B cell (primary cell): ENCODE results near the gene AP2M1. TPM values are rescaled to one million over a fixed set of nuclear protein-coding genes. Genes with fewer than 3 reads are reported as not detected.
A peak's percentile ranks its signal among the peaks of the same experiment; 100 is the strongest.

Experiments
- ATAC-seq: fragments of 200-7000 bp; cut with Tn5 transposase; one replicate; pipeline ENCODE4 v1.10.0; 2021; ENCODE audit warnings: low read depth, mild to moderate bottlenecking, moderate number of reproducible peaks, moderate library complexity
- CTCF ChIA-PET: fragments of 350-600 bp; sonication (Branson Sonifier 250); formaldehyde crosslinking; loops from one replicate; lab custom pipeline; 2021; ENCODE audit warnings: antibody characterized with exemption, inconsistent platforms; lab: Charles Lee
- POLR2A ChIA-PET: fragments of 350-600 bp; sonication (Branson Sonifier 250); formaldehyde crosslinking; loops from one replicate; lab custom pipeline; 2021; ENCODE audit warnings: antibody characterized with exemption; lab: Charles Lee
- DNase-seq: peaks from one replicate; pipeline ENCODE4 v3.0.0; 2013
- H2AFZ ChIP-seq: 2 replicates; pipeline ENCODE4 v1.6.1; 2012; ENCODE audit warnings: mild to moderate bottlenecking, low read depth, low read length; ENCODE audit not compliant: insufficient read depth, poor library complexity, severe bottlenecking
- H3K27ac ChIP-seq, 2 donors: 1 replicate in 1 of 2; 2 replicates in 1 of 2; pipeline ENCODE4 v1.5.1; 2012 to 2013; ENCODE audit warnings: low read length in 2 of 2, mild to moderate bottlenecking in 2 of 2, moderate library complexity in 1 of 2
- H3K27me3 ChIP-seq, 4 experiments: fragments of 200-600 bp in 1 of 4; sonication (generic) in 1 of 4; replicated peaks in 1 of 4; 1 replicate in 2 of 4; 2 replicates in 2 of 4; pipeline versions ENCODE4 v1.6.1 to v1.7.0; 2013 to 2016; ENCODE audit warnings: low read length in 3 of 4, mild to moderate bottlenecking in 2 of 4, mixed read lengths in 1 of 4, moderate library complexity in 1 of 4; ENCODE audit not compliant: insufficient read depth in 4 of 4, control insufficient read depth in 3 of 4; ENCODE audit errors: control extremely low read depth in 1 of 4
- H3K36me3 ChIP-seq, 2 experiments: replicated peaks in 1 of 2; 1 replicate in 1 of 2; 2 replicates in 1 of 2; pipeline versions ENCODE4 v1.6.1 to v1.7.1; 2013; ENCODE audit warnings: low read length in 1 of 2; ENCODE audit not compliant: insufficient read depth in 2 of 2, control insufficient read depth in 1 of 2; ENCODE audit errors: control extremely low read depth in 1 of 2, extremely low read depth in 1 of 2
- H3K4me1 ChIP-seq, 2 donors: fragments of 200-600 bp in 1 of 2; sonication (generic) in 1 of 2; 1 replicate in 1 of 2; 2 replicates in 1 of 2; pipeline versions ENCODE4 v1.5.1 to v1.6.1; 2013 to 2017; ENCODE audit warnings: low read length in 2 of 2; ENCODE audit not compliant: control insufficient read depth in 2 of 2, insufficient read depth in 2 of 2
- H3K4me2 ChIP-seq: replicated peaks from 2 replicates; pipeline ENCODE3; 2012; ENCODE audit warnings: mild to moderate bottlenecking, low read depth, low read length; ENCODE audit not compliant: poor library complexity, severe bottlenecking
- H3K4me3 ChIP-seq, 5 experiments: fragments of 200-600 bp in 1 of 5; sonication (generic) in 1 of 5; 1 replicate in 3 of 5; 2 replicates in 2 of 5; pipeline versions ENCODE4 v1.5.1 to v1.7.0; 2011 to 2016; ENCODE audit warnings: low read length in 4 of 5, mild to moderate bottlenecking in 4 of 5, low read depth in 2 of 5, control low read depth in 1 of 5, moderate library complexity in 1 of 5; ENCODE audit not compliant: insufficient read depth in 1 of 5; ENCODE audit errors: control extremely low read depth in 1 of 5, extremely low read depth in 1 of 5
- H3K79me2 ChIP-seq: fragments of 200-600 bp; sonication (generic); one replicate; pipeline ENCODE4 v1.6.0; 2016; ENCODE audit warnings: low read length; ENCODE audit not compliant: control insufficient read depth, insufficient read depth
- H3K9ac ChIP-seq: fragments of 200-600 bp; sonication (generic); 2 replicates; pipeline ENCODE4 v1.6.1; 2017; ENCODE audit warnings: mild to moderate bottlenecking, low read length, moderate library complexity
- H3K9me3 ChIP-seq, 3 donors: one replicate each; pipeline versions ENCODE4 v1.6.1 to v1.7.1; 2013; ENCODE audit warnings: low read length in 2 of 3; ENCODE audit not compliant: control insufficient read depth in 2 of 3, insufficient read depth in 1 of 3; ENCODE audit errors: control extremely low read depth in 1 of 3
- H4K20me1 ChIP-seq: 2 replicates; pipeline ENCODE4 v1.6.0; 2012; ENCODE audit warnings: mild to moderate bottlenecking, low read length; ENCODE audit not compliant: insufficient read depth, control insufficient read depth, poor library complexity, severe bottlenecking
- H3K27ac Mint-ChIP-seq: one replicate; pipeline ENCODE4 v1.8.0; 2021; ENCODE audit warnings: mixed read lengths
- H3K27me3 Mint-ChIP-seq: one replicate; pipeline ENCODE4 v1.8.0; 2021; ENCODE audit warnings: mixed read lengths
- H3K4me1 Mint-ChIP-seq: one replicate; pipeline ENCODE4 v1.8.0; 2021; ENCODE audit warnings: mixed read lengths
- H3K4me3 Mint-ChIP-seq: one replicate; pipeline ENCODE4 v1.8.0; 2021; ENCODE audit warnings: mixed read lengths
- H3K9me3 Mint-ChIP-seq: one replicate; pipeline ENCODE4 v1.8.0; 2022; ENCODE audit warnings: mixed read lengths; ENCODE audit not compliant: insufficient read depth
- EZH2 ChIP-seq: IDR thresholded peaks from 2 replicates; pipeline ENCODE4 v1.6.1; 2012; ENCODE audit warnings: borderline replicate concordance, low read depth, mild to moderate bottlenecking, moderate library complexity, low read length; ENCODE audit not compliant: insufficient read depth, poor library complexity, severe bottlenecking
- WGBS: methylation state at CpG from one replicate; pipeline ENCODE4 v1.1.5; 2013; ENCODE audit warnings: missing lambda C conversion rate; ENCODE audit not compliant: insufficient coverage; 5-methylcytosine and 5-hydroxymethylcytosine counted together
- intact Hi-C: fragments of 100-400 bp; cut with micrococcal nuclease; formaldehyde crosslinking; loops from one replicate; pipeline ENCODE4 v1.10.0; 2022
- polyA plus RNA-seq: library from polyadenylated mRNA; depleted of rRNA; stranded (reverse); fragments of >200 nt; gene quantifications from 2 replicates; pipeline ENCODE4 v1.2.3, GENCODE V29; 2012
- total RNA-seq, 2 donors: library from RNA; stranded (reverse); fragments of 120-200 nt in 1 of 2; gene quantifications; 1 replicate in 1 of 2; 2 replicates in 1 of 2; pipeline versions ENCODE4 v1.2.3 to v1.2.4, GENCODE V29; 2013 to 2022
- TF ChIP-seq, protein P1 (sequence below): fragments of 200-600 bp; IDR thresholded peaks from one replicate; pipeline ENCODE4 v1.8.0; 2022; ENCODE audit warnings: antibody characterized with exemption, mild to moderate bottlenecking

Gene AP2M1
- total and polyA plus RNA-seq, 2 donors (not counting 1 experiment from before 2014, with no cell fraction given) = 171 to 207 TPM

DNA sequence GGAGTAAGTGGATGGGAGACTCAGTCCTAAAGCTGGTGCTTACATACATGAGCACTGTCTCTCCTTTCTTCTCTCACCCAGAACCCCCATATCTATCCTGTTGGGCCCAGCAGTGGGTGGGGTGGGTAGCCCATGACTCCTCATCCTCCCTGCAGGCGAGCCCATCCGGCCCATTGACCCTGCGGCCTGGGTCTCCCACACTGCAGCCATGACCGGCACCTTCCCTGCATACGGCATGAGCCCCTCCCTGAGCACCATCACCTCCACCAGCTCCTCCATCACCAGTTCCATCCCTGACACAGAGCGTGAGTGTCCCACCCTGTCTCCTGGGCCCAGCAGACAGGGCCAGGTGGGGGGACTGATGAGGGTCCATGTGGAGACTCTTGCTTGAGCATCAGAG, 8.0 kb upstream of the AP2M1 start:
- H3K36me3 ChIP-seq = peaks cover 0 to 57% of the 10 kb centered on the region in 2 experiments

DNA sequence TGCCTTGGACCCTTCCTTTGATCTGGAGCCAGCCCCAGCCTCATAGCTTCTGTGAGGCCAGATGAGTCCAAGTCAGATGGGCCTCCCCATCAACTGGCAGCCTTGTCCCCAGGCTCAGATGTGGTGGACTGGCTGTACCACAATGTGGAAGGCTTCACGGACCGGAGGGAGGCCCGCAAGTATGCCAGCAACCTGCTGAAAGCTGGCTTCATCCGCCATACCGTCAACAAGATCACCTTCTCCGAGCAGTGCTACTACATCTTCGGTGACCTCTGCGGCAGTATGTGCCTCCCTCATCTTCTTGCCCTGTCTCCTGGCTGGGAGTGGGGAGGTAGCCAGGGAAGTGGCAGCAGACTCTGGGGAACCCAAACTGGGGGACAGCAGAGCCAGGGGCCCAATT, 6.9 kb upstream of the AP2M1 start:
- no peaks in the 10 kb centered on the region for H3K4me1 Mint-ChIP-seq
- intact Hi-C loops = no loop called here
- WGBS = 97% methylated on average over 8 of the region's 8 CpGs

More for the DNA sequence above, 8.0 kb upstream of the AP2M1 start:
- Mint-ChIP-seq H3K9me3 (no peaks in the 10 kb centered on the region), H3K27ac (peak overlapping the region; percentile 32), H3K4me3 (no peak overlapping the region), H3K27me3 (no peaks in the 10 kb centered on the region), H3K4me1 (no peaks in the 10 kb centered on the region)
- Histone ChIP-seq H3K4me3 (no peak overlapping the region), H3K9ac (no peak overlapping the region), H2AFZ (no peak overlapping the region), H3K79me2 (peaks cover 39% of the 10 kb centered on the region), H3K27me3 (no peaks in the 10 kb centered on the region), H4K20me1 (peaks cover 27% of the 10 kb centered on the region), H3K9me3 (no peaks in the 10 kb centered on the region), H3K4me2 (no peak overlapping the region), H3K4me1 (no peaks in the 10 kb centered on the region), H3K27ac (no peak overlapping the region)
- TF ChIP-seq, protein P1, sequence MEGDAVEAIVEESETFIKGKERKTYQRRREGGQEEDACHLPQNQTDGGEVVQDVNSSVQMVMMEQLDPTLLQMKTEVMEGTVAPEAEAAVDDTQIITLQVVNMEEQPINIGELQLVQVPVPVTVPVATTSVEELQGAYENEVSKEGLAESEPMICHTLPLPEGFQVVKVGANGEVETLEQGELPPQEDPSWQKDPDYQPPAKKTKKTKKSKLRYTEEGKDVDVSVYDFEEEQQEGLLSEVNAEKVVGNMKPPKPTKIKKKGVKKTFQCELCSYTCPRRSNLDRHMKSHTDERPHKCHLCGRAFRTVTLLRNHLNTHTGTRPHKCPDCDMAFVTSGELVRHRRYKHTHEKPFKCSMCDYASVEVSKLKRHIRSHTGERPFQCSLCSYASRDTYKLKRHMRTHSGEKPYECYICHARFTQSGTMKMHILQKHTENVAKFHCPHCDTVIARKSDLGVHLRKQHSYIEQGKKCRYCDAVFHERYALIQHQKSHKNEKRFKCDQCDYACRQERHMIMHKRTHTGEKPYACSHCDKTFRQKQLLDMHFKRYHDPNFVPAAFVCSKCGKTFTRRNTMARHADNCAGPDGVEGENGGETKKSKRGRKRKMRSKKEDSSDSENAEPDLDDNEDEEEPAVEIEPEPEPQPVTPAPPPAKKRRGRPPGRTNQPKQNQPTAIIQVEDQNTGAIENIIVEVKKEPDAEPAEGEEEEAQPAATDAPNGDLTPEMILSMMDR = no peak
- TF ChIP-seq EZH2 = no peak
- CTCF ChIA-PET = no interaction called here
- DNase-seq = no peak
- ATAC-seq = no peak
- 94% methylated on average over 5 of the region's 6 CpGs for WGBS
- POLR2A ChIA-PET = no interaction called here
- intact Hi-C loops = no loop called here

More for the DNA sequence above, 6.9 kb upstream of the AP2M1 start:
- H3K4me1 ChIP-seq = no peaks in the 10 kb centered on the region
- H3K9me3 ChIP-seq = no peaks in the 10 kb centered on the region
- no peak overlapping the region for H3K4me2 ChIP-seq
- H3K27ac Mint-ChIP-seq = no peak overlapping the region
- H3K27me3 ChIP-seq = no peaks in the 10 kb centered on the region
- no peaks in the 10 kb centered on the region for H3K27me3 Mint-ChIP-seq
- no peak overlapping the region for H3K9ac ChIP-seq
- TF ChIP-seq, protein P1 = no peak
- no peak for TF ChIP-seq EZH2
- peaks cover 28% of the 10 kb centered on the region for H3K79me2 ChIP-seq
- H3K9me3 Mint-ChIP-seq = no peaks in the 10 kb centered on the region
- H3K27ac ChIP-seq = no peak overlapping the region
- H3K36me3 ChIP-seq = peaks cover 0 to 56% of the 10 kb centered on the region in 2 experiments
- POLR2A ChIA-PET = interaction anchor here (0.6 kb wide), 1 partner anchor 1420 kb away, joined by 11 read pairs; no protein-coding TSS in a partner anchor
- H2AFZ ChIP-seq = no peak overlapping the region
- ATAC-seq (no peak), DNase-seq (no peak)
- CTCF ChIA-PET = interaction anchor here (0.9 kb wide), 1 partner anchor 150 kb away, joined by 3 read pairs; the partner anchor contains the start of gene ABCC5
- peaks cover 22% of the 10 kb centered on the region for H4K20me1 ChIP-seq
- H3K4me3 Mint-ChIP-seq = no peak overlapping the region
- H3K4me3 ChIP-seq = no peak overlapping the region
